Activated naive CD8-positive, alpha-beta T cell (primary cell): ENCODE measurements around the gene LCN6.
"Not testable (repeated sequence)": the region's sequence is repeated elsewhere in the genome, so short reads cannot be mapped to it uniquely, and the experiment has no call there.

Source experiments
- H3K27ac Mint-ChIP-seq: one replicate; pipeline ENCODE4 v1.8.0; 2021; ENCODE audit warnings: mixed read lengths
- H3K27me3 Mint-ChIP-seq: one replicate; pipeline ENCODE4 v1.8.0; 2021; ENCODE audit warnings: mixed read lengths
- H3K36me3 Mint-ChIP-seq: one replicate; pipeline ENCODE4 v1.8.0; 2021; ENCODE audit warnings: mixed read lengths
- H3K4me1 Mint-ChIP-seq: one replicate; pipeline ENCODE4 v1.8.0; 2021; ENCODE audit warnings: low read depth, mixed read lengths
- H3K4me3 Mint-ChIP-seq: one replicate; pipeline ENCODE4 v1.8.0; 2021; ENCODE audit warnings: mild to moderate bottlenecking, mixed read lengths
- H3K9me3 Mint-ChIP-seq: one replicate; pipeline ENCODE4 v1.8.0; 2021; ENCODE audit warnings: low read depth, mixed read lengths

LCN6 gene

DNA sequence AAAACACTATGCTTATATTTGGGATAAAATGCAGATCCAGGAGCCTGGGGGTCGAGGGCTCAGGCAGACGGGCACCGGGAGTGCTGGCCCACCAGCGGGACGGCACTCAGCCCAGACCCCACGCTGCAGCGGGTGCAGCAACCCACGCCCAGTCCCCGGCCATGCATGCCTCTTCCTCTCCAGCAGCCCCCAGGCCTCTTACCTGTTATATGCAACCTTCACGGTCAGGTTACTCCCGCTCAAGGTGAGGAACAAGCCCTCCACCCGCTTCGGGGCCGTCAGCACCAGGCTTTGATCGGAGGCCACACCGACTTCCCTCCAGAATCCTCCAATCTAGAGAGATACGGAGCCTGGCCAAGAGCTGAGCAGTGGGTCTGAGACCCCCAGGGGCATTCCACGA, 8.5 kb upstream of the LCN6 start:
- Mint-ChIP-seq H3K4me3 (no peak overlapping the region), H3K27ac (no peak overlapping the region), H3K27me3 (peaks cover 5% of the 10 kb centered on the region), H3K36me3 (peaks cover 6% of the 10 kb centered on the region), H3K9me3 (peaks cover 11% of the 10 kb centered on the region), H3K4me1 (no peaks in the 10 kb centered on the region)

DNA sequence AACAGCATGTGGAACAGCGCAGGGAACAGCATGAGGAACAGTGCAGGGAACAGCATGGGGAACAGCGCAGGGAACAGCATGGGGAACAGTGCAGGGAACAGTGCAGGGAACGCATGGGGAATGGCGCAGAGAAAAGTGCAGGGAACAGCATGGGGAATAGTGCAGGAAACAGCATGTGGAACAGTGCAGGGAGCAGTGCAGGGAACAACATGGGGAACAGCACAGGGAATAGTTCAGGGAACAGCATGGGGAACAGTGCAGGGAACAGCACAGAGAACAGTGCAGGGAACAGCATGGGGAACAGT, 7.8 kb upstream of the LCN6 start:
- Mint-ChIP-seq H3K4me3 (no peak overlapping the region), H3K27me3 (peaks cover 5% of the 10 kb centered on the region), H3K27ac (no peak overlapping the region), H3K4me1 (no peaks in the 10 kb centered on the region), H3K36me3 (peaks cover 6% of the 10 kb centered on the region), H3K9me3 (peaks cover 15% of the 10 kb centered on the region)

DNA sequence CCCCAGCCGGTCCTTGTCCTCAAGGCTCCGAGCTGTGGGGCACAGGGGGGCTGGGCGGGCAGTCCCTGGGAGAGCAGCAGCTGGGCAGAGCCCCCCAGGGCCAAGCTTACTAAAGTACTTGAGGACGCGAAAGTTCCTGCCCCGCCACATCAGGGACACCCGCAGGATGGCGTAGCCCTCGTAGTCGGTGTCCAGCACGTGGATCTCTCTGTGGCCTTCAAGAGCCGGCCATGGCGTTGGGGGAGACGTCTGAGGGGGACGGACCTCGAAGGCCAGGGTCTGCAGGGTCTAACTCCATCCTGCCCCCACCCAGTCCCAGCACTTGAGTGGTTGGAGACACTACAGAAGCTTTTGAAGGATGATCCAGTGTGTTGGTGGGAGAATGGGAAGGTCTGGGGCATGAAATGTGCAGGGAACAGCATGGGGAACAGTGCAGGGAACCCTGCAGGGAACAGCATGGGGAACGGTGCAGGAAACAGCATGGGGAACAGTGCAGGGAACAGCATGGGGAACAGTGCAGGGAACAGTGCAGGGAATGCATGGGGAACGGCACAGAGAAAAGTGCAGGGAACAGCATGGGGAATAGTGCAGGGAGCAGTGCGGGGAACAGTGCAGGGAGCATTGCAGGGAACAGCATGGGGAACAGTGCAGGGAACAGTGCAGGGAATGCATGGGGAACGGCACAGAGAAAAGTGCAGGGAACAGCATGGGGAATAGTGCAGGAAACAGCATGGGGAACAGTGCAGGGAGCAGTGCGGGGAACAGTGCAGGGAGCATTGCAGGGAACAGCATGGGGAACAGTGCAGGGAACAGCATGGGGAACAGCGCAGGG, 7.2 kb upstream of the LCN6 start:
- H3K36me3 Mint-ChIP-seq, H3K27me3 Mint-ChIP-seq, H3K4me3 Mint-ChIP-seq: not testable (repeated sequence)

DNA sequence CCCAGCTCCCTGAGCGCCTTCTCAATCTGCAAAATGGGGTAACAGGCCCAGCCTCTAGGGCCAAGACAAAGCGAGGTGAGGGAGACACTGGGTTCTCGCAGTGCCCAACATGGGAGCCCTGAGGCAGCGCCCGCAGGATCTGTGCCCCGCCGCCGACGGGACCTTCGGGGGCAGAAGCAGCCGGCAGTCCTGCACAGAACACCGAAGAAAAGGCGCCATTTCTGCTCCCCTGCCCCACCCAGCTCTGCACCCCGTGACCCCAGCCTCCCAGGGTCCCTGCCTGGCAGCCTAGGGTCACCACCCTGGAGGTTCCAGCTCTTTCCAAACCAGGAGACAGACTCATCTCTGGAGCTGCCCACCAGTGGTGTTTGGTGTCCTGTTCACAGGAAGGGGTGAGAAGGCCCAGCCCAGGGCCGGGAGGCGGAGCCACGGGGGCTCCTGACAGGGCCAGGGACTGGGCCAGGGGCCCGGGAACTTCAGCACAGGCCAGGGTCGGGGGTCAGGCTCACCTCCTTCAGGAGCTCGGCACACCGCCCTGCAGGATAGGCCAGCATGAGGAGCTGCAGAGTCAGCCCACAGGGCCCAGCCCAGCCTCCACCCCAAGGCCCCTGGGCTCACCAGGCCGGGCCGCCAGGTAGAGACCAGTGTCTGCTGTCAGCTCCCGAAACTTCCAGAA, 6.4 kb upstream of the LCN6 start:
- H3K27ac Mint-ChIP-seq: no peak overlapping the region
- H3K4me1 Mint-ChIP-seq: peaks cover 5% of the 10 kb centered on the region
- H3K36me3 Mint-ChIP-seq: peaks cover 6% of the 10 kb centered on the region
- peaks cover 5% of the 10 kb centered on the region for H3K27me3 Mint-ChIP-seq
- peaks cover 15% of the 10 kb centered on the region for H3K9me3 Mint-ChIP-seq
- H3K4me3 Mint-ChIP-seq: no peak overlapping the region

More for the DNA sequence above, 7.2 kb upstream of the LCN6 start:
- H3K9me3 Mint-ChIP-seq: peaks cover 15% of the 10 kb centered on the region
- not testable (repeated sequence) for H3K4me1 Mint-ChIP-seq, H3K27ac Mint-ChIP-seq

DNA sequence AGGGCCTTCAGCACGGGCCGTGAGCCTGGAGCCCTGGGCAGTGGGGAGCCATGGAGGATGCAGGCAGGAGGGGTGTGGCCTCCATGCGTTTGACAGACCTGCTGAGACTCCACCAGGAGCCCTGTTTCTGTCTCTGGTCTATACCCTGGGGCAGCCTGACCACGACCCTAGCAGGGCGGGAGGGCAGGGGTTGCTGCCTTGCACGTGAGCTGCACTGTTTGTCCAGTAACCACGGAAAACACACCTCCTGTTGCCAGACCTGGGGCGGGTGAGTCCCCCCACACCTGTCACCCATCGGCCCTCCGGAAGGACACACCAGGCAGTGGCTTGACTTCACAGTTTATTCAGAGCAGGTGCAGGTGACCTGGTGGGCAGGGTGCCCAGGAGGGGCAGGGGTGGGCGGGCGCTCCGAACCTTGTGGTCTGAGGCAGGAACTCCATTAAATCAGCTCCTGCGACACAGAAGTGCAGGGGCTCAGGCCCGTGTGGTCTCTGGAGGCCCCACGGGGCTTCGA, 5.8 kb upstream of the LCN6 start:
- Mint-ChIP-seq H3K9me3 (peaks cover 15% of the 10 kb centered on the region), H3K27ac (no peak overlapping the region), H3K27me3 (peaks cover 5% of the 10 kb centered on the region), H3K36me3 (peaks cover 6% of the 10 kb centered on the region), H3K4me1 (peaks cover 5% of the 10 kb centered on the region), H3K4me3 (no peak overlapping the region)

DNA sequence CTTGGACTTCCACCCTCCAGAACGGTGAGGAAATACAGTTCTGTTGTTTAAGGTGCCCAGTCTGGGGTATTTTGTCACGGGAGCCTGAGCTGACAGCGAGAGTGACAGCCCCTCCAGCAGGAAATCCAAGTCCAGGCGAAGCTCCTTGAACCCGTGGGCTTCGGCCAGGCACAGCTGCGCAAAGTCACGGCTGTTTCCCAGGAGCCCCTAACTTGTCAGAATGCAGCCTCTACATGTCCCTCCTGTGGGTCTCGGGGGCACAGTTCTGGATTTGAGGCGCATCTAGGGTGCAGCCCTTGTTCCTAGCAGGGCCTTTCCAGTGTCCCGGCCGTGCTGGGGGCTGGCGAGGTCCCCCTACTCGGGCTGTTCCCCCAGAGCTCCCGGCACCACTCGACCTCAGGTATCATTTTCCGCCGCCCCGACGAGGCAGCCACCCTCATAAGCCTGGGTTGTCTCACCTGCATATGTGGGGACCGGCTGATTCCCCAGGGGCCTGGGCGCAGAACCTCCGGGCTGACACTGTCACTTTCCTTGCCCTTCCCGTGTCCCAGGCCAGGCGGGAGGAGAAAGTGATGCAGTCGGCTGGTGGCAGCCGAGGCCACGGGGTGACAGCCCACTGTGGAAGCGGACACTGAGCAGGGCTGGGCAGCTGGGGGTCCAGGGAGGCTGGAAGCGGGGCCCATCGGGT, 5.2 kb upstream of the LCN6 start:
- peaks cover 5% of the 10 kb centered on the region for H3K4me1 Mint-ChIP-seq
- no peak overlapping the region for H3K4me3 Mint-ChIP-seq
- peaks cover 6% of the 10 kb centered on the region for H3K36me3 Mint-ChIP-seq
- no peak overlapping the region for H3K27ac Mint-ChIP-seq
- H3K27me3 Mint-ChIP-seq: peaks cover 5% of the 10 kb centered on the region
- peaks cover 15% of the 10 kb centered on the region for H3K9me3 Mint-ChIP-seq

DNA sequence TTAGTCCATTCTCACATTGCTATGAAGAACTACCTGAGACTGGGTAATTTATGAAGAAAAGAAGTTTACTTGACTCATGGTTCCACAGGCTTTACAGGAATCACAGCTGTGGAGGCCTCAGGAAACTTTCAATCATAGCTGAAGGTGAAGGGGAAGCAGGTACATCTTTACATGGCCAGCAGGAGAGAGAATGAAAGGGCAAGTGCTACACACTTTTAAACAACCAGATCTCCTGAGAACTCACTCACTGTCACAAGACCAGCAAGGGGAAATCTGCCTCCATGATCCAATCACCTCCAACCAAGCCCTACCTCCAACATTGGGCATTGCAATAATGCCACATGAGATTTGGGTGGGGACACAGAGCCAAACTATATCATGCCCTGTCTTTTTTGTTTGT, 3.5 kb upstream of the LCN6 start:
- H3K4me3 Mint-ChIP-seq: no peak overlapping the region
- H3K4me1 Mint-ChIP-seq: peaks cover 5% of the 10 kb centered on the region
- H3K27me3 Mint-ChIP-seq: peaks cover 5% of the 10 kb centered on the region
- H3K9me3 Mint-ChIP-seq: peaks cover 15% of the 10 kb centered on the region
- H3K36me3 Mint-ChIP-seq: peaks cover 6% of the 10 kb centered on the region
- no peak overlapping the region for H3K27ac Mint-ChIP-seq

DNA sequence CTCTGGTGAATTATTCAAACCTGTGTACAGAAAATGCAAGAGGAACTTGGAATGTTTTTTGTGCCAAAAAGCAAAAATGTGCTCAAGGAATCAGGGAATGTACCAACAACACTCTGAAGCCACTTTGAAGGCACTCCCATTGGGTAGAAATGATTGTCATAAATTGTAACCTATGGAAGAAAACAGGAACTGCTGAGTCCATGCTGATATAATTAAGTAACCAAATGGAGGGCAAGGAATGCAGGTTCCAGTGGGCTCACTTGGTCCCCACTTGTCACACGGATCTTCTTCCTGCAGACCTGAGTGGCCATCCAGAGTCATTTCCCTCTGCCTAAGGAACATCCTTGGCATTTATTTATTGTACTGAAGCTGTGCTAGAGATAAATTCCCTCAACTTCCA, 2.9 kb upstream of the LCN6 start:
- Mint-ChIP-seq H3K27me3 (peaks cover 5% of the 10 kb centered on the region), H3K27ac (no peak overlapping the region)

DNA sequence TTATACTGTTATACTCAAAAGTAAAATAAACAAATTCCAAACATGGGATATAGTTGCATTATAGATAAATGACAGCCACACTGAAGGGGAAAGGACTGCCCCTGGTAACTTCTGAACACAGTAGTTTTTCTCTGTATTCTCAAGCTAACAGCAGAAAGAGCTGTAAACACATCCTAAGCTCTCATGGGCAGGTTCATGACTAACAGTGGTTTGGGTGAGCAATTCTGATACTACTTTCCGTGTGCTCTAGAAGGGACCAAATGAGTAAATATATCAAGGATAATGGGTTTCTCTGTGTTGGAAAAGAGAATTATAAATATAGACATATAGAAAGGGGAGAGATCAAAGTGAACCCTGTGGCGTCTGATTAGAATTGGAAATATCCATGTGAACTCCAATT, 2.2 kb upstream of the LCN6 start:
- Mint-ChIP-seq H3K27ac (no peak overlapping the region), H3K36me3 (peaks cover 6% of the 10 kb centered on the region), H3K27me3 (peaks cover 3% of the 10 kb centered on the region), H3K4me1 (peaks cover 5% of the 10 kb centered on the region), H3K9me3 (peaks cover 15% of the 10 kb centered on the region), H3K4me3 (no peak overlapping the region)

More for the DNA sequence above, 2.9 kb upstream of the LCN6 start:
- Mint-ChIP-seq H3K4me3 (no peak overlapping the region), H3K4me1 (peaks cover 5% of the 10 kb centered on the region), H3K36me3 (peaks cover 6% of the 10 kb centered on the region), H3K9me3 (peaks cover 15% of the 10 kb centered on the region)

DNA sequence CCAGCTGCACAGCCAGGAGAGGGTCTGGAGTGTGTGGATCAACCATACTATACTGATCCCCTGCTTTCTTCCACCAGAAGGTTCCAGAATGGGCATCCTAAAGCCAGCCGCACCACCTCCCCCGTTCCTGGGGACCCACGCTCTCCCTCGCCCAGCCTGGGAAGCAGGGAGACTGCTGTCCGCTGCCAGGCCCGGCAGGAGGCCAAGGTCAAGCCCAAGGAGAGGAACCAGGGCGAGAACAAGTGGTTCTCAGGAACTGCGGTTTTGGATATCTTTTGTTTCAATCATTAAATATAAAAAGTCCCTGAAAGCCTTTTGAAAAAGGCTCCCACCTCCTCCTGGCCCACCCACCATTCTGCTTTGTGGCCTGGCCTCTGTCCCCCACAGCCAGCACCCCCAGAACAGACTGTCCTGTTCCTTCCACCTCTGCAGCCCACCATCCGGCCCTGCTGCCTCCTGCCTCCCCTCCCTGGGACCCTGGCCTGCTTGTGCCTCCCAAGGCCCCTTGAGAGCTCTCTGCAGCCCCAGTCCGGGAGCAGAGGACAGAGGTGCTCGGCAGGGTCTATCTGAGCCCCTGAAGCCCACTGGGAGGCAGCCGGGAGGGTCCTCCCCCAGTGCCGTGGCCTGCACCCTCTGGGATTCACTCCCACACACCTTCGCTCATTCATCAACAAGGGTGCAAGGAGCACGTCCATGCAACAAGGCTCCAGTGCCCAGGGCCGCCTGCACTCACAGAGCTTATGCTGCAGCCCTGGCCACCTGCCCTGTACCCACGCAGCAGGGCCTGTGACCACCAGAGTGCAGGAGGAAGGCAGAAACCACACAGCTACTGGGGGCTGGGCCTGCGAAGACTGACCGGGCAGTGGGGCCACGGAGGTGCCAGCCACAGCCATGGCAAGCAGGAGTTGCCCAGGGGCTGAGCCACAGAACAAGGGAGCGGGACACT, 614 bp upstream of the LCN6 start:
- peaks cover 15% of the 10 kb centered on the region for H3K9me3 Mint-ChIP-seq
- H3K4me1 Mint-ChIP-seq: peaks cover 5% of the 10 kb centered on the region
- H3K27ac Mint-ChIP-seq: no peak overlapping the region
- no peak overlapping the region for H3K4me3 Mint-ChIP-seq
- peaks cover 1% of the 10 kb centered on the region for H3K27me3 Mint-ChIP-seq
- peaks cover 6% of the 10 kb centered on the region for H3K36me3 Mint-ChIP-seq

DNA sequence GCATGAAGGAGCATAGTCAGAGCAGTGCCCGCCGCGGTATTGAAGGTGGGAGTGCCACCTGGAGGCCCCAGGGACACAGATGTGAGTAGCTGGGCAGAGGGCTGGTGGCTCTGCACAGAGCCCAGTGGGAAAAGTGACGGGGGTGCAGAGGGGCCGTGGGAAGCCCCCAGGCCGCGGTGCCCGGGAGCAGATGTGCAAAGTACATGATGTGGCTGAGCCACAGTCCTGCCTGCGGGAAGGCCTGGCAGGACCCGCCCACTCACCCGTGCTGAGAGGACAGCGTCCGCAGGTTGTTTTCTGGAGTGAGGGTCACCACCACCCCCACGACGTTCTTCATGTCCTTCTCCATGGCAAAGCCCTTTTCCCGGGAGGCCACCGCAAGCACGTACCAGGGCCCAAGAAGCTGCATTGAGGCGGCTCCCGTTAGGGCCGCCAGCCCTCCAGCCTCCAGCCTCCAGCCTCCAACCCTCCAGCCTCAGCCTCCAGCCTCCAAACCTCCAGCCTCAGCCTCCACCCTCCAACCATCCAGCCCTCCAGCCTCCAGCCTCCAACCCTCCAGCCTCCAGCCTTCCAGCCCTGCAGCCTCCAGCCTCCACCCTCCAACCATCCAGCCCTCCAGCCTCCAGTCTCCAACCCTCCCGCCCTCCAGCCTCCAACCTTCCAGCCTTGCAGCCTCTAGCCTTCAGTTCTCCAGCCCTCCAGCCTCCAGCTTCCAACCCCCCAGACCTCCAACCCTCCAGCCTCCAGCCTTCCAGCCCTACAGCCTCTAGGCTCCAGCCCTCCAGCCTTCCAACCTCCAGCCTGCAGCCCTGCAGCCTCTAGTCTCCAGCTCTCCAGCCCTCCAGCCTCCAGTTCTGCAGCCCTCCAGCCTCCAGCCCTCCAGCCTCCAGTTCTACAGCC, 914 bp downstream of the LCN6 start:
- peaks cover 5% of the 10 kb centered on the region for H3K4me1 Mint-ChIP-seq
- peaks cover 10% of the 10 kb centered on the region for H3K9me3 Mint-ChIP-seq
- H3K36me3 Mint-ChIP-seq: peaks cover 3% of the 10 kb centered on the region
- no peak overlapping the region for H3K27ac Mint-ChIP-seq
- no peak overlapping the region for H3K4me3 Mint-ChIP-seq
- H3K27me3 Mint-ChIP-seq: peaks cover under 1% of the 10 kb centered on the region

DNA sequence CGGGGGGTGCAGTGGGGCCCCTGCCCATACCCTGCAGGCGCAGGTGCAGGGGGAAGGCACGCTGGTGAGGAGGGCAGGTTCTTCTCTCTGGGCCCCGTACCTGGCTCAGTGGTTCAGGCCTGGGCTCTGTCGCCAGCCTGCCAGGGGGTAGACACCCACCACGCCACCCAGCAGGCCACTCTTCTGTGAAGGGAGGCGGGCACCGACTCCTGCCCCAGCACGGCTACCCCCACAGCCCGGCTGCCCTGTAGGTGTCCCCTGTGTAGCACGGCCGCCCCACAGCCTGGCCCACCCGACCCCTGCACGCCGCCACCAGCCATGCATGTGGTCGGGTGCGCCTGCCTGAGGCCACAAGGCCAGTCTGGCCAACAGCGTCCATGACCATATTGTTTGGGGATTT, 1.7 kb downstream of the LCN6 start:
- Mint-ChIP-seq H3K4me3 (no peak overlapping the region), H3K9me3 (peaks cover 3% of the 10 kb centered on the region), H3K4me1 (peaks cover 8% of the 10 kb centered on the region), H3K36me3 (no peaks in the 10 kb centered on the region), H3K27me3 (no peaks in the 10 kb centered on the region), H3K27ac (no peak overlapping the region)

DNA sequence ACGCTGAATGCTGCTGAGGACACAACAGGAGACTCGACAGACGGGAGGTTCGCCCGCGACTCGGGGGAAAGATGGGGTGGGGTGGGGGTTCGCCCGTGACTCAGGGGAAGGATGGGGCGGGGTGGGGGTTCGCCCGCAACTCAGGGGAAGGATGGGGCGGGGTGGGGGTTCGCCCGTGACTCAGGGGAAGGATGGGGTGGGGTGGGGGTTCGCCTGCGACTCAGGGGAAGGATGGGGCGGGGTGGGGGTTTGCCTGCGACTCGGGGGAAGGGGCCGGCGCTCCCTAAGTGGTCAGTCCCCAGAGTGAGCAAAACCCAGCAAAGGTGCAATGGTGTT, 2.2 kb downstream of the LCN6 start:
- Mint-ChIP-seq H3K4me3 (no peak overlapping the region), H3K36me3 (no peaks in the 10 kb centered on the region), H3K9me3 (no peaks in the 10 kb centered on the region), H3K27me3 (no peaks in the 10 kb centered on the region), H3K27ac (no peak overlapping the region), H3K4me1 (peaks cover 11% of the 10 kb centered on the region)
